HEK293 (cell line): ENCODE measurements around the gene TENT4B.
A peak's percentile ranks its signal among the peaks of the same experiment; 100 is the strongest.

Experiments
- CTCF ChIA-PET: fragments of 350-600 bp; formaldehyde crosslinking; extraction: SDS; loops from one replicate; lab custom pipeline; 2021; ENCODE audit warnings: antibody characterized with exemption; lab: Yijun Ruan, JAX
- POLR2A ChIA-PET: fragments of 300-600 bp; formaldehyde crosslinking; extraction: SDS; loops from one replicate; lab custom pipeline; 2020; ENCODE audit warnings: antibody characterized with exemption, inconsistent platforms; lab: Yijun Ruan, JAX
- H3K27ac ChIP-seq: fragments of 200-500 bp; sonication (Bioruptor generic); 2 replicates; pipeline ENCODE4 v1.5.1; 2014; ENCODE audit warnings: low read depth, low read length, control low read depth, inconsistent platforms; ENCODE audit errors: extremely low read depth
- H3K36me3 ChIP-seq, 2 experiments: fragments of 200-500 bp in 1 of 2; sonication (Bioruptor generic) in 1 of 2; 1 replicate in 1 of 2; 2 replicates in 1 of 2; pipeline ENCODE4 v1.5.1; 2014 to 2017; ENCODE audit warnings: inconsistent platforms in 2 of 2, low read length in 2 of 2; ENCODE audit not compliant: control insufficient read depth in 2 of 2, insufficient read depth in 1 of 2
- H3K4me1 ChIP-seq: fragments of 200-500 bp; sonication (Bioruptor generic); 2 replicates; pipeline ENCODE4 v1.5.1; 2014; ENCODE audit warnings: mild to moderate bottlenecking, low read length, inconsistent platforms; ENCODE audit not compliant: control insufficient read depth, insufficient read depth
- H3K4me3 ChIP-seq: 2 replicates; pipeline ENCODE4 v1.5.1; 2011; ENCODE audit warnings: low read depth, mild to moderate bottlenecking, control low read depth, low read length, moderate library complexity
- H3K9me3 ChIP-seq: fragments of 200-500 bp; sonication (Bioruptor generic); 2 replicates; pipeline ENCODE4 v1.5.1; 2014; ENCODE audit warnings: low read depth, low read length, inconsistent platforms; ENCODE audit not compliant: control insufficient read depth, insufficient read depth
- CTCF ChIP-seq: fragments of 450-650 bp; formaldehyde crosslinking; IDR thresholded peaks from 2 replicates; pipeline ENCODE4 v1.5.1; 2016; ENCODE audit warnings: missing biosample characterization, missing genetic modification characterization
- IKZF3 ChIP-seq: fragments of 450-650 bp; IDR thresholded peaks from 2 replicates; pipeline ENCODE4 v1.5.0; 2018; ENCODE audit warnings: missing biosample characterization, mild to moderate bottlenecking, missing genetic modification characterization, moderate library complexity
- MYNN ChIP-seq: fragments of 450-650 bp; formaldehyde crosslinking; IDR thresholded peaks from 2 replicates; pipeline ENCODE4 v1.5.1; 2016; ENCODE audit warnings: missing biosample characterization, missing genetic modification characterization, borderline replicate concordance
- SCRT1 ChIP-seq: fragments of 450-650 bp; formaldehyde crosslinking; IDR thresholded peaks from 2 replicates; pipeline ENCODE4 v1.5.1; 2016; ENCODE audit warnings: missing biosample characterization, missing genetic modification characterization, borderline replicate concordance
- SCRT2 ChIP-seq: fragments of 450-650 bp; formaldehyde crosslinking; IDR thresholded peaks from 2 replicates; pipeline ENCODE4 v1.5.1; 2016; ENCODE audit warnings: missing biosample characterization, missing genetic modification characterization
- TRIM28 ChIP-seq: IDR thresholded peaks from 2 replicates; pipeline ENCODE4 v1.6.1; 2011; ENCODE audit warnings: low read length, control low read depth, borderline replicate concordance
- ZBTB44 ChIP-seq: fragments of 450-650 bp; IDR thresholded peaks from 2 replicates; pipeline ENCODE4 v1.5.1; 2018; ENCODE audit warnings: missing biosample characterization, mild to moderate bottlenecking, missing genetic modification characterization
- ZBTB6 ChIP-seq: fragments of 450-650 bp; formaldehyde crosslinking; IDR thresholded peaks from 2 replicates; pipeline ENCODE4 v1.5.1; 2017; ENCODE audit warnings: missing biosample characterization, missing genetic modification characterization
- ZNF146 ChIP-seq: fragments of 450-650 bp; formaldehyde crosslinking; IDR thresholded peaks from 2 replicates; pipeline ENCODE4 v1.5.1; 2016; ENCODE audit warnings: missing biosample characterization, missing genetic modification characterization
- ZNF16 ChIP-seq: fragments of 450-650 bp; formaldehyde crosslinking; IDR thresholded peaks from 2 replicates; pipeline ENCODE4 v1.5.1; 2016; ENCODE audit warnings: low read depth, missing biosample characterization, missing genetic modification characterization
- ZNF169 ChIP-seq: fragments of 450-650 bp; formaldehyde crosslinking; IDR thresholded peaks from 2 replicates; pipeline ENCODE4 v1.5.1; 2016; ENCODE audit warnings: missing biosample characterization, missing genetic modification characterization
- ZNF18 ChIP-seq: fragments of 450-650 bp; formaldehyde crosslinking; IDR thresholded peaks from 2 replicates; pipeline ENCODE4 v1.5.1; 2016; ENCODE audit warnings: missing biosample characterization, missing genetic modification characterization
- ZNF221 ChIP-seq: fragments of 450-650 bp; formaldehyde crosslinking; IDR thresholded peaks from 2 replicates; pipeline ENCODE4 v1.5.1; 2017; ENCODE audit warnings: missing biosample characterization, missing genetic modification characterization, borderline replicate concordance
- ZNF23 ChIP-seq: fragments of 450-650 bp; formaldehyde crosslinking; IDR thresholded peaks from 2 replicates; pipeline ENCODE4 v1.5.1; 2016; ENCODE audit warnings: missing biosample characterization, missing genetic modification characterization, borderline replicate concordance
- ZNF324 ChIP-seq: fragments of 450-650 bp; formaldehyde crosslinking; IDR thresholded peaks from 2 replicates; pipeline ENCODE4 v1.5.1; 2016; ENCODE audit warnings: missing biosample characterization, missing genetic modification characterization
- ZNF341 ChIP-seq: fragments of 450-650 bp; formaldehyde crosslinking; IDR thresholded peaks from 2 replicates; pipeline ENCODE4; 2016; ENCODE audit warnings: low read depth, missing biosample characterization, missing genetic modification characterization
- ZNF354C ChIP-seq: fragments of 450-650 bp; formaldehyde crosslinking; IDR thresholded peaks from 2 replicates; pipeline ENCODE4 v1.5.1; 2016; ENCODE audit warnings: missing biosample characterization, missing genetic modification characterization, low read depth, borderline replicate concordance
- ZNF37A ChIP-seq: fragments of 450-650 bp; IDR thresholded peaks from 2 replicates; pipeline ENCODE4 v1.5.1; 2018; ENCODE audit warnings: missing biosample characterization, missing genetic modification characterization
- ZNF48 ChIP-seq: fragments of 450-650 bp; formaldehyde crosslinking; IDR thresholded peaks from 2 replicates; pipeline ENCODE4 v1.5.1; 2016; ENCODE audit warnings: missing biosample characterization, missing genetic modification characterization
- ZNF623 ChIP-seq: fragments of 450-650 bp; formaldehyde crosslinking; IDR thresholded peaks from 2 replicates; pipeline ENCODE4 v1.5.1; 2016; ENCODE audit warnings: missing biosample characterization, missing genetic modification characterization
- ZNF629 ChIP-seq: fragments of 450-650 bp; formaldehyde crosslinking; IDR thresholded peaks from 2 replicates; pipeline ENCODE4 v1.5.1; 2017; ENCODE audit warnings: missing biosample characterization, missing genetic modification characterization
- ZNF654 ChIP-seq: fragments of 450-650 bp; formaldehyde crosslinking; IDR thresholded peaks from 2 replicates; pipeline ENCODE4 v1.5.1; 2016; ENCODE audit warnings: low read depth, missing biosample characterization, missing genetic modification characterization
- ZNF660 ChIP-seq: fragments of 450-650 bp; IDR thresholded peaks from 2 replicates; pipeline ENCODE4 v1.5.1; 2018; ENCODE audit warnings: missing biosample characterization, mild to moderate bottlenecking, missing genetic modification characterization
- ZNF76 ChIP-seq: fragments of 450-650 bp; formaldehyde crosslinking; IDR thresholded peaks from 2 replicates; pipeline ENCODE4; 2016; ENCODE audit warnings: low read depth, missing biosample characterization, missing genetic modification characterization, borderline replicate concordance
- ZNF830 ChIP-seq: fragments of 450-650 bp; IDR thresholded peaks from 2 replicates; pipeline ENCODE4 v1.5.0; 2018; ENCODE audit warnings: missing biosample characterization, missing genetic modification characterization, low read depth, mild to moderate bottlenecking, moderate library complexity

Gene TENT4B

GRCh38 chr16:50209546-50210265 lies 56.6 kb downstream of the TENT4B start:
- Histone ChIP-seq H3K9me3 (no peaks in the 10 kb centered on the region), H3K4me3 (no peak overlapping the region), H3K4me1 (peaks cover 19% of the 10 kb centered on the region), H3K27ac (no peak overlapping the region), H3K36me3 (peaks cover 0 to 25% of the 10 kb centered on the region in 2 experiments; a peak in 2 of 3 replicates)
- CTCF ChIA-PET: interaction anchor here (0.6 to 6.9 kb wide), 35 partner anchors 8 to 602 kb away, joined by 3 to 70 read pairs (median 6); partner anchors contain the start of genes CNEP1R1, HEATR3 and TENT4B
- POLR2A ChIA-PET: interaction anchor here (0.6 to 1.1 kb wide), 4 partner anchors 32 to 184 kb away, joined by 3 to 8 read pairs (median 4); partner anchors contain the start of genes CNEP1R1 and HEATR3
- peak; percentile 79 for TF ChIP-seq SCRT1 (tag by site-specific recombination)
- TF ChIP-seq ZNF169 (tag by site-specific recombination): no peak
- no peak for TF ChIP-seq CTCF (tag by site-specific recombination)
- no peak for TF ChIP-seq ZNF341
- TF ChIP-seq MYNN (tag by site-specific recombination): no peak
- no peak for TF ChIP-seq ZNF37A (tag by site-specific recombination)
- TF ChIP-seq ZNF23 (tag by site-specific recombination): no peak
- no peak for TF ChIP-seq IKZF3 (tag by site-specific recombination)
- TF ChIP-seq ZNF324 (tag by site-specific recombination): no peak
- peak; percentile 96 for TF ChIP-seq SCRT2 (tag by site-specific recombination)
- TF ChIP-seq ZBTB6: no peak
- TF ChIP-seq ZNF354C (tag by site-specific recombination): no peak
- no peak for TF ChIP-seq ZNF146 (tag by site-specific recombination)
- TF ChIP-seq ZNF76: no peak

GRCh38 chr16:50210266-50211038 lies 57.3 kb downstream of the TENT4B start:
- ChIA-PET POLR2A (interaction anchor here (1.0 to 1.1 kb wide), 3 partner anchors 44 to 185 kb away, joined by 4 to 8 read pairs (median 5); partner anchors contain the start of genes CNEP1R1 and HEATR3), CTCF (interaction anchor here (0.5 to 6.9 kb wide), 56 partner anchors 8 to 827 kb away, joined by 3 to 70 read pairs (median 5); partner anchors contain the start of genes CNEP1R1, HEATR3 and TENT4B)
- Histone ChIP-seq H3K27ac (no peak overlapping the region), H3K4me3 (no peak overlapping the region), H3K36me3 (peaks cover 0 to 32% of the 10 kb centered on the region in 2 experiments; a peak in 2 of 3 replicates), H3K4me1 (peaks cover 19% of the 10 kb centered on the region), H3K9me3 (no peaks in the 10 kb centered on the region)
- TF ChIP-seq TRIM28 (no peak), ZNF654 (tag by site-specific recombination) (peak; percentile 59), ZNF18 (tag by site-specific recombination) (no peak), ZNF629 (no peak), ZBTB44 (tag by site-specific recombination) (peak; percentile 34; the same call in 1 of the 2 replicates), ZNF623 (tag by site-specific recombination) (no peak), ZNF660 (tag by site-specific recombination) (peak; percentile 91), ZNF221 (tag by site-specific recombination) (no peak), ZNF48 (tag by site-specific recombination) (no peak), ZNF16 (tag by site-specific recombination) (no peak), CTCF (tag by site-specific recombination) (peak; percentile 83), ZNF830 (no peak)
